K562 (cell line): Measurements from ENCODE around the gene MAP3K19. TPM values are rescaled to one million over a fixed set of nuclear protein-coding genes. Genes with fewer than 3 reads are reported as not detected.

Experiments used
- CBX2 ChIP-seq: fragments of 200-600 bp; sonication (generic); IDR thresholded peaks from one replicate; pipeline ENCODE4 v1.6.1; 2012; ENCODE audit warnings: mild to moderate bottlenecking, low read length, inconsistent platforms; ENCODE audit not compliant: insufficient read depth, poor library complexity, severe bottlenecking
- CEBPG ChIP-seq, 3 experiments: fragments of 200-800 bp in 1 of 3; sonication (Bioruptor generic) in 1 of 3; sonication (generic) in 1 of 3; formaldehyde crosslinking in 1 of 3; IDR thresholded peaks in 2 of 3; conservative IDR thresholded peaks in 1 of 3; 2 replicates each; pipeline versions ENCODE4 v1.6.1 to v1.8.0; 2016 to 2022; ENCODE audit warnings: missing compliant biosample characterization in 2 of 3, missing genetic modification characterization in 2 of 3, mild to moderate bottlenecking in 1 of 3, missing genetic modification reagents in 1 of 3
- RBM22 ChIP-seq: fragments of 200-400 bp; formaldehyde crosslinking; IDR thresholded peaks from 2 replicates; pipeline ENCODE4 v1.6.1; 2018; ENCODE audit warnings: low read length, low read depth; ENCODE audit not compliant: poor library complexity, severe bottlenecking
- ZBED1 ChIP-seq: IDR thresholded peaks from 2 replicates; pipeline ENCODE4 v1.6.1; 2014
- ZNF253 ChIP-seq: fragments of 250-450 bp; sonication (Bioruptor Pico); conservative IDR thresholded peaks from 2 replicates; pipeline ENCODE4 v1.6.1; 2021; ENCODE audit warnings: mild to moderate bottlenecking
- polyA plus RNA-seq, 8 experiments: library from polyadenylated mRNA; depleted of rRNA in 4 of 8; stranded (reverse) in 5 of 8; unstranded in 3 of 8; fragments of >200 nt; fragmentation: Nextera tagmentation in 2 of 8; fragmentation: Illumina TruSeq in 1 of 8; extraction: Ambion mirVana in 2 of 8; extraction: Trizol in 1 of 8; gene quantifications; 2 replicates each; pipeline versions ENCODE4 v1.2.1 to v1.2.3, GENCODE V29; 2011 to 2014; ENCODE audit warnings: inconsistent platforms in 1 of 8, missing spikeins in 1 of 8
- total RNA-seq, 7 experiments: library from RNA; depleted of rRNA in 6 of 7; stranded (reverse); fragments of >200 nt in 6 of 7; fragmentation: Illumina TruSeq in 2 of 7; extraction: Trizol in 2 of 7; gene quantifications; 2 replicates each; pipeline versions ENCODE4 v1.2.1 to v1.2.3, GENCODE V29; 2011 to 2021; ENCODE audit warnings: low replicate concordance in 1 of 7
- TF ChIP-seq, protein P1 (sequence below): fragments of 250-450 bp; sonication (Bioruptor Pico); IDR thresholded peaks from 2 replicates; pipeline ENCODE4 v1.4.0; 2020; ENCODE audit warnings: mild to moderate bottlenecking, moderate library complexity
- TF ChIP-seq, protein P2 (sequence below), 2 experiments: fragments of 450-650 bp in 1 of 2; sonication (generic) in 1 of 2; formaldehyde crosslinking; conservative IDR thresholded peaks; 2 replicates each; pipeline versions ENCODE4 v1.4.0 to v1.8.1; 2020 to 2022; ENCODE audit warnings: mild to moderate bottlenecking in 1 of 2, missing genetic modification reagents in 1 of 2

The MAP3K19 gene
- total and polyA plus RNA-seq, 9 of the 15 experiments (the other 6 are each of a cell fraction or from before 2014, with no cell fraction given) = 0.29 TPM; not detected in 8

DNA sequence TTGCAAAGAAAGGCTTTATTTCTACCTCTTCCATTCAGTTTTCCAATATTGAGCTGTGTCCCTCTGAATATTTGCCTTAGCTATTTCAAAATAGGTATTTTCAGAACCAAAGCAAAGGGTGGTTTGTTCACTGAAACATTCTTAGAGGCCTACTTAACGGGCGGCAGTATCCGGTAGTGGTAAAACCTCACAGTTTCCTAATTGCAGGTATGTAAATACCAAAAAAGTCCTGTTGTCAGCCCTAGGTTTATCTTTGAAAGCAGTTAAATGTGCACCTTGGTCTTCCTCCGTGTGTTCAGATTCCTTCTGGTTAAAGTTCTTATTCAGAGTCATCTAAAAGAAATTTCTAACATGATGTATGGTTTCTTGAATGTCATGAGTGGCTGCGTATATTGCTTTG, 89.8 kb downstream of the MAP3K19 start (continued):
- TF ChIP-seq, protein P1, sequence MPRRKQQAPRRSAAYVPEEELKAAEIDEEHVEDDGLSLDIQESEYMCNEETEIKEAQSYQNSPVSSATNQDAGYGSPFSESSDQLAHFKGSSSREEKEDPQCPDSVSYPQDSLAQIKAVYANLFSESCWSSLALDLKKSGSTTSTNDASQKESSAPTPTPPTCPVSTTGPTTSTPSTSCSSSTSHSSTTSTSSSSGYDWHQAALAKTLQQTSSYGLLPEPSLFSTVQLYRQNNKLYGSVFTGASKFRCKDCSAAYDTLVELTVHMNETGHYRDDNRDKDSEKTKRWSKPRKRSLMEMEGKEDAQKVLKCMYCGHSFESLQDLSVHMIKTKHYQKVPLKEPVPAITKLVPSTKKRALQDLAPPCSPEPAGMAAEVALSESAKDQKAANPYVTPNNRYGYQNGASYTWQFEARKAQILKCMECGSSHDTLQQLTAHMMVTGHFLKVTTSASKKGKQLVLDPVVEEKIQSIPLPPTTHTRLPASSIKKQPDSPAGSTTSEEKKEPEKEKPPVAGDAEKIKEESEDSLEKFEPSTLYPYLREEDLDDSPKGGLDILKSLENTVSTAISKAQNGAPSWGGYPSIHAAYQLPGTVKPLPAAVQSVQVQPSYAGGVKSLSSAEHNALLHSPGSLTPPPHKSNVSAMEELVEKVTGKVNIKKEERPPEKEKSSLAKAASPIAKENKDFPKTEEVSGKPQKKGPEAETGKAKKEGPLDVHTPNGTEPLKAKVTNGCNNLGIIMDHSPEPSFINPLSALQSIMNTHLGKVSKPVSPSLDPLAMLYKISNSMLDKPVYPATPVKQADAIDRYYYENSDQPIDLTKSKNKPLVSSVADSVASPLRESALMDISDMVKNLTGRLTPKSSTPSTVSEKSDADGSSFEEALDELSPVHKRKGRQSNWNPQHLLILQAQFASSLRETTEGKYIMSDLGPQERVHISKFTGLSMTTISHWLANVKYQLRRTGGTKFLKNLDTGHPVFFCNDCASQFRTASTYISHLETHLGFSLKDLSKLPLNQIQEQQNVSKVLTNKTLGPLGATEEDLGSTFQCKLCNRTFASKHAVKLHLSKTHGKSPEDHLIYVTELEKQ (CRISPR knock-in tag) = no peak
- TF ChIP-seq, protein P2, sequence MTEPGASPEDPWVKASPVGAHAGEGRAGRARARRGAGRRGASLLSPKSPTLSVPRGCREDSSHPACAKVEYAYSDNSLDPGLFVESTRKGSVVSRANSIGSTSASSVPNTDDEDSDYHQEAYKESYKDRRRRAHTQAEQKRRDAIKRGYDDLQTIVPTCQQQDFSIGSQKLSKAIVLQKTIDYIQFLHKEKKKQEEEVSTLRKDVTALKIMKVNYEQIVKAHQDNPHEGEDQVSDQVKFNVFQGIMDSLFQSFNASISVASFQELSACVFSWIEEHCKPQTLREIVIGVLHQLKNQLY (CRISPR knock-in tag; conservative IDR thresholded peaks at IDR 0.05) = no peak
- TF ChIP-seq RBM22 (no peak), CEBPG (CRISPR knock-in tag; IDR thresholded peaks at IDR 0.05) (no peak), CEBPG (tag; conservative IDR thresholded peaks at IDR 0.05 in 1 of 2, IDR thresholded peaks at IDR 0.05 in 1 of 2) (no peak), ZBED1 (no peak), CBX2 (no peak), ZNF253 (CRISPR knock-in tag) (no peak)
